ENCODE results near the gene SPTBN2. TPM values are rescaled to one million over a fixed set of nuclear protein-coding genes. Genes with fewer than 3 reads are reported as not detected.

Gene SPTBN2
- total RNA-seq, 1 experiment from 2014 or later = 40.7 TPM

GRCh38 chr11:66636411-66636810, 92.6 kb downstream of the SPTBN2 start:
- DNase-seq (ENCODE audit: low spot score) (no peak), ATAC-seq (no peak)
- Mint-ChIP-seq H3K9me3 (no peaks in the 10 kb centered on the region), H3K4me1 (peaks cover 40% of the 10 kb centered on the region), H3K27me3 (ENCODE audit: low read depth) (no peaks in the 10 kb centered on the region), H3K4me3 (no peak overlapping the region), H3K36me3 (peaks cover 49% of the 10 kb centered on the region), H3K27ac (peak overlapping the region; percentile 95)
- CTCF ChIA-PET = no interaction called here
- POLR2A ChIA-PET = no interaction called here
- TF ChIP-seq ZMAT4 (CRISPR knock-in tag; IDR thresholded peaks at IDR 0.05) (no peak), ETV6 (CRISPR knock-in tag; IDR thresholded peaks at IDR 0.05) (no peak), CTCF (IDR thresholded peaks at IDR 0.05) (no peak), ATF6 (CRISPR knock-in tag; IDR thresholded peaks at IDR 0.05) (no peak), CBFB (CRISPR knock-in tag; IDR thresholded peaks at IDR 0.05; ENCODE audit: low read depth) (no peak), AFF4 (CRISPR knock-in tag; IDR thresholded peaks at IDR 0.05; ENCODE audit: borderline replicate concordance) (no peak)

Other genes with a start within 250 kb of the SPTBN2 start
- gene DPP3, start 248.8 kb downstream of the SPTBN2 start, total RNA-seq (2021) = 77.0 to 86.7 TPM (median 83.4 TPM) in 3 replicates
- gene BBS1, start 218.6 kb downstream of the SPTBN2 start, total RNA-seq (2021) = 22.9 to 26.8 TPM (median 24.1 TPM) in 3 replicates
- gene ZDHHC24, start 183.2 kb downstream of the SPTBN2 start, total RNA-seq (2021) = 11.1 to 14.8 TPM (median 13.7 TPM) in 3 replicates
- 18.5 to 20.4 TPM (median 19.2 TPM) in 3 replicates for gene ACTN3, start 182.3 kb downstream of the SPTBN2 start, total RNA-seq (2021)
- gene CTSF, start 160.6 kb downstream of the SPTBN2 start, total RNA-seq (2021) = 4.4 to 4.9 TPM (median 4.7 TPM) in 3 replicates
- gene CCDC87, start 136.2 kb downstream of the SPTBN2 start, total RNA-seq (2021) = 0.71 to 0.85 TPM (median 0.80 TPM) in 3 replicates
- gene CCS, start 136.0 kb downstream of the SPTBN2 start, total RNA-seq (2021) = 35.9 to 47.3 TPM (median 41.7 TPM) in 3 replicates
- 92.0 to 146 TPM (median 137 TPM) in 3 replicates for gene RBM14, start 112.6 kb downstream of the SPTBN2 start, total RNA-seq (2021)
- gene RBM4, start 90.5 kb downstream of the SPTBN2 start, total RNA-seq (2021) = 144 to 163 TPM (median 154 TPM) in 3 replicates
- 14.1 to 21.3 TPM (median 20.3 TPM) in 3 replicates for gene RBM4B, start 51.3 kb downstream of the SPTBN2 start, total RNA-seq (2021)
- gene RCE1, start 114.2 kb upstream of the SPTBN2 start, total RNA-seq (2021) = 34.5 to 36.9 TPM (median 34.6 TPM) in 3 replicates
- 62.7 to 70.3 TPM (median 68.0 TPM) in 3 replicates for gene LRFN4, start 127.8 kb upstream of the SPTBN2 start, total RNA-seq (2021)
- gene PC, start 229.2 kb upstream of the SPTBN2 start, total RNA-seq (2021) = 22.1 to 27.2 TPM (median 25.6 TPM) in 3 replicates
- gene C11orf86, start 246.1 kb upstream of the SPTBN2 start, total RNA-seq (2021) = 0.44 to 0.87 TPM (median 0.68 TPM) in 3 replicates

Measured in WTC11 (cell line).